ENCODE data around the gene KITLG.
"Not testable (repeated sequence)": the region's sequence is repeated elsewhere in the genome, so short reads cannot be mapped to it uniquely, and the experiment has no call there.

KITLG gene

DNA sequence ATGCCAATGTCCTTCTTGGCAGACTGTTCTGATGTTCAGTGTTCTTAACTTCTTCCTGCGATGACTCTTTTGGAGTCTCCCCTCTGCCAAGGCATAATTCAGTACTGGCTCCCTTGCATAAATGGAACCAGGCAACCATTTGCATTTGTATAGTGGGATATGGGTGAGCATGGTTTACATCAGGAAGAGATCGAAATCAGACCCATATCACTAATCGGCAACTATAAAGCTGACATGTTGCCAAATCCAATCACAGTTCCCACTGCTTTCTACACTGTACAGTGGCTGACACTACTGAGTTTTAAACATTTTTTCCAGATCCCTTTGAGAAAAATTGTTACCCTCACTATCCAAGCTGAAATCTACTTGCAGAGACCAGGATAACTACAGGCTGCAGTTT, 83.8 kb downstream of the KITLG start:
- no peak for DNase-seq (ENCODE audit: low read depth, low spot score)

DNA sequence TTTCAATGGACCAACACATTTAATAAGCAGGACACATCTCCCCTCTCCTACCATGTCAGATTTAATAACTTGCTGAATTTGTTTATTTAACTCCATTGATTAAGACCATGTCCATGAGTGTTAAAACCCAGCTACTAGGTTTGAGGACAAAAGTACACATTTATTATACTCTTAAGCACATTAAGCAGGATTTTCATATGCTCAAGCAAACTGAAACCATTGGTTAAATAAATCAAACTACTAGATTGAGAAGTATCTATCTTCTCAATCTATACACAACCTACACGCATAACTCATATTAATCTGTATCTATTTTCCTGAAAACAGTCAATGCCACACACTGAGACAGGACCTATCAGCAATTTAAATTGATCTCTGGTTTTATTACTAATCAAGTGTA, 85.2 kb downstream of the KITLG start:
- no peak for DNase-seq (ENCODE audit: low read depth, low spot score)

DNA sequence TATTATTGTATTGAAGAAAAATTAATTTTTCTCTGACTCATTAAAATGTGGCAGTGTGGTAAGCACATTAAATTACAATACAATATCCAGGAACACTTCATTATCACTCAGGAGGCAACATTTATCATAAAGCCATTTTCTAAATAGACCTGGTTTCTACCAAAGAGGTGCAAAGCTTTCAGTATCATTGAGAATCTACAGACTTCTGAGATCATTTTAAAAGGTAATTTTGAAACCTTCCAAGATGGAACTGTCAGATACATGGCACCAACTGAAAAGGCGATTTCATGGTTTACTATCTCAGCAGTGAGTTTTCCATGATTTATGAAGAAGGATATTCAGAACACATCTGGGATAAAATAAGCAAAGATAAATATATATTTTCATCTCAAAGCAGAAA, 85.8 kb downstream of the KITLG start:
- DNase-seq (ENCODE audit: low read depth, low spot score): no peak

DNA sequence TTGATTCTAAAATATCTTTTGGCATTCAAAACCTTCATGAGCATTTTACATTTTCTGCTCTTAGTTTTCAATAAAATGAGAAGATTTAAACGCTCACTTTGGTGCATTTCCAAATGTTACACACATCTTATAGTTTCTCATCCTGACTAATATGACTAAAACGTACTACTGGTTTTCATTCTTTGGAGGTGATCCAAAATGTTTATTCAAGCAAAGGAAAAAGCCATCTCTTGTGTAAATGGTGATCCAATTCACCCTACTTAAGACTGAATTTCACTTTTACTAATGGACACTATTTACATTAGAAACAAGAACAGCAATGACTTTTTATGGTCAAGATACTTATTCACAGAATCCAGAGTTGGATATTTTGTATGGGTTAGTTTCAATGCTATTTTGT, 86.6 kb downstream of the KITLG start:
- DNase-seq (ENCODE audit: low read depth, low spot score): peak; percentile 18

DNA sequence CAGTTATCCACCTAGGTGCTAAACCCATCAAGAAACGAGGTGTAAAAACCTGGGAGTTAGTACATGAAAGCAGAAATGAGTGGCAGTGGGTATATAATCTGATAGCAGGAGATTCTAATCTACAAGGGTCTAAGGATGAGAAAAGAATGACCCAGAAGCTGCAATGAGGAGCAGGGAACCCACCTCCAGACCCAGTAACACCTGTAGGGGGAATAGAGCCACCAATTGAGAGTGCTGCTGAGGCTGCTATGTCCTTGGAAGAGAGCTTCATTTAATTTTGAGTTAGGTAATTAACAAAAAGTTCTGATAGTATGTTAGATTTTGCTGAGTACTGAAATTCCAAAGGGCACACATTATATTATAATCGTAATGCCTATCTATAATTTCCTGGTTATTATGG, 89.8 kb downstream of the KITLG start:
- DNase-seq (ENCODE audit: low read depth, low spot score): no peak

DNA sequence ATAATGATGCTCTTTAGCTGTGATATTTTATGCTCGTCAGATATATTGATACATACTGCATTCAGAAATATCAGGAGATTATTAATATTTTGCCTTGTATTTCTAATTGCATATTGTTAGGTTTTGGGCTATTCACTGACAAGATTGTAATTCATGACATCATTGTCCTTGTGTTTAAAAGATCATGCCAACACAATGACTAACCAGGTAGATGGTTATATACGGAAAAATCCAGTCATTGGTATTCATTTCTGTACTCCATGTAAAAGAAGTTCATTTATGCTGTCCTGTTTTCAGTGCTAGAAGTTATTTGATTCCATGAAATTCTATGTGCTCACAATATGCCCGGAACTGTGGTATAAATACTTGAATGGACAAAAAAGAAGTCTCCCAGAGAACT, 107.5 kb downstream of the KITLG start:
- no peak for DNase-seq (ENCODE audit: low read depth, low spot score)

DNA sequence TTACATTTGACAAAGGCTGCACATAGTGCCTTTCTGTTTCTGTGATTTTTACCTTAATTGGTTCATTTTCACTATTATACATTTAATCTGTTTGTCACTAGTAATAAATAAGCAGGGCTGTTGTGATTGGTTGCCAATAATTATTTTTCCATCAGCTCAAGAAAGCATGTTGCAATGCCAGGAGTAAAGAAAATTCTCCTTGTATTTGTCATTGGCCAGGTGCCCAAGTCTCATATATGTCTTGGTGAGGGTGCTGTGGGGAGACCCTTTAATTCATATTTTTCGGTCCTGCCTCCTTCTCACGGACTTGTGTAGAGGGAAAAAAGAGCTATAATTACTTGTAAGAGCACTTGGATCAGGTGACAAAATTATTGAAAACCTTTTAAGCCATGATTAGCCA, 108.0 kb downstream of the KITLG start:
- no peak for DNase-seq (ENCODE audit: low read depth, low spot score)

DNA sequence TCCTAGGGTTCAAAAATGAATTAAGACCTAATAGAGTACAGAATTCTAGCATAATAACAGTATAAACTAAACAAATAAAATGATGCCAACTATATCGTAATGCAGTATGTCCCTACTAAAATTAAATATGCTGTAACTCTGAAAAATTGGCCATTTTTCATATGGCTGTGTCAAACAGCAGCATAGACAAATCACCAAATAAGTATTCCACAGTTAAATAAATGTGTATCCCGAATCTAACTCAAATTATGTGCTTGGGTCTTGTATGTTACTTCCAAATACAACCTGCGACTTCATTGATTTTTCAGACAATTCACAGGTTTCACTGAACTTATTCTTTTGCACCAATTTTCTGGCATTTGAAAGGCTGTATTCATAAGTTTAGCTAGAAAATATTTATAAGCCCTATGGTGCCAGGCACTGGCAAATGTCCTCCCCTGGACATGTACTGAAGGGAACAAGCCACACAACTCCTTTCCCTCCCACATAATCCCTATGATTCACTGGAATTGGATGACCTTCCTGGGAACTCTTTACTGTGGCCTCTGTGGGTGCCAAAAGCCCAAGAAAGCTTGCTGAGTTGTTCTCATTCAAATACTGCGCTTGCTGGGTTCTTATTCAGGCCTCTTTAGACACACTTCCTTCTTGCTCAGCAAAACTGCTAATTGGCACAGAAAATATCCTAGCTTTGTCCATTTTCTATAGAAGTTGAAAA, 108.8 kb downstream of the KITLG start:
- DNase-seq (ENCODE audit: low read depth, low spot score): no peak

DNA sequence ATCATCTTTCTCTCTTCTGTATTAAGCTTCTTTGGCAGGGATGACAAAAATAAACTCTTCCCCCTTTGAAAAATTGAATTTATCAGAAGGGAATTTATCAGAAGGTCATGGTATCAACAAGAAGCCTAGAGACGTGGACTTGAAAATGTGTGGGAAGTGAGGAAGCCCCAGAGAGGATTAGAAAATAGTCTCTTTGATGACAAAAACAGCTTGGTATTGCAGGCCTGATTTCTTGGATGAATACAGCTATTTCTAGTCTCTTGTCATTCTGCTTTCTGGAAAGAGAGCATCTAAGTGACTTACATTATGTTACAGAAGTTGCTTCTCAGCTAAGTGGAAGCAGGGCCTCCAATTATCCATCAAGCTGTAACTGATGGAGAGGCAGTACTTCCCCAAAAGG, 111.1 kb downstream of the KITLG start:
- no peak for DNase-seq (ENCODE audit: low read depth, low spot score)

DNA sequence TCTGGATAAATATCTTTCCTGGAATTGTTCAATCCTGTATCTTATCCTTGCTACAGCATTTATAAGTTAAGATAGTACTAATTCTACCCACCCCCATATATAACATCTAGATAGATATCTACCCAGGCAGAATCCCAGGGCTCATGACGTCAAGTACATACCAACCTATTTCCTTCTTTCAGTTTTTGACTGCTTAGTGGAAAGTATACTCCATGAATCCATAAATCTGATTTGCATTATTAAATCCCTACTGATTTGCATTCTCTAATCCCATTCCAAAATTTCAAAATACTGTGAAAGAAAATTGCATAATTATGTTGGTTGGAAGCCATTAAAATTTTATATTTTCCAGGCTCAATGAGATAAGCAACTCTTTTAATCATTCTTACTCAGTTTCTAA, 111.7 kb downstream of the KITLG start:
- no peak for DNase-seq (ENCODE audit: low read depth, low spot score)

DNA sequence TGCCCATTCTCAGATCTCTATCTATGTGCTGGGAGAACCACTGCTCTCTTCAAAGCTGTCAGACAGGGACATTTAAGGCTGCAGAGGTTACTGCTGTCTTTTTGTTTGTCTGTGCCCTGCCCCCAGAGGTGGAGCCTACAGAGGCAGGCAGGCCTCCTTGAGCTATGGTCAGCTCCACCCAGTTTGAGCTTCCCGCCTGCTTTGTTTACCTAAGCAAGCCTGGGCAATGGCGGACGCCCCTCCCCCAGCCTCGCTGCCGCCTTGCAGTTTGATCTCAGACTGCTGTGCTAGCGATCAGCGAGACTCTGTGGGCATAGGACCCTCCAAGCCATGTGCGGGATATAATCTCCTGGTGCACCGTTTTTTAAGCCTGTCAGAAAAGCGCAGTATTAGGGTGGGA, 113.6 kb downstream of the KITLG start:
- DNase-seq (ENCODE audit: low read depth, low spot score): not testable (repeated sequence)

DNA sequence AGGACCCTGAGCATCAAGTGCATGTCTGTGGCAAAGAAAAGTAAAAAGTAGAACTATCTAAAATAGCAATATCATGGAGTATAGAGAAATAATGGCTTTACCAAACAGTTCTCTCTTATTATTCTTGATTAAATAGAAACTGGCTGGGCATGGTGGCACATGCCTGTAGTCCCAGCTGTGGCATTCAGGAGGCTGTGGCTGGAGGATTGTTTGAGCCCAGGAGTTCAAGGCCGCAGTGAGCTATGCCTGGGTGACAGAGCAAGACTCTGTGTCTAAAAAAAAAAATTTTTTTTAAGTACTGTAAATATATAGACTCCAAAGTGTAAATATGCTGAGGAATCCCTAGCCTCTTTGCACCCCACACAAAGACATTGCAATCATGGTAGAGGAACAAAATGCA, 121.9 kb downstream of the KITLG start:
- no peak for DNase-seq (ENCODE audit: low read depth, low spot score)

DNA sequence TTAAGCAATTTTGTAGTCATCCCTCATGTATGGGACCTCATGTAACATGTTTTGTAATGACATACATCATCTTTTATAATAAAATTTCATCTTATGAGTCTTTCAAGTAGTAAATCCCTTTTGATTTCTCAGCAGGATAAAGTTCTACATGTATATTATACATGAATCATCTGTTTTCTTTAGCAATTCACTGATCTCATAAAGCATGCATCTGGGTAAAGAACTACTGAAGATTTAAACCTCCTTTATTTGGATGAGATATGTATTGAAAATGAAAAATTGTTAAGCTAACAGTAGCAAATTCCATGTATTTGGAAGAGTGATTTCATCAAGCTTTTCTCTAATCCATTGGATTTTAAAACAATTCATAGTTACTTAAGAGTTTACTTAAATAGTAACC, 126.9 kb downstream of the KITLG start:
- no peak for DNase-seq (ENCODE audit: low read depth, low spot score)

DNA sequence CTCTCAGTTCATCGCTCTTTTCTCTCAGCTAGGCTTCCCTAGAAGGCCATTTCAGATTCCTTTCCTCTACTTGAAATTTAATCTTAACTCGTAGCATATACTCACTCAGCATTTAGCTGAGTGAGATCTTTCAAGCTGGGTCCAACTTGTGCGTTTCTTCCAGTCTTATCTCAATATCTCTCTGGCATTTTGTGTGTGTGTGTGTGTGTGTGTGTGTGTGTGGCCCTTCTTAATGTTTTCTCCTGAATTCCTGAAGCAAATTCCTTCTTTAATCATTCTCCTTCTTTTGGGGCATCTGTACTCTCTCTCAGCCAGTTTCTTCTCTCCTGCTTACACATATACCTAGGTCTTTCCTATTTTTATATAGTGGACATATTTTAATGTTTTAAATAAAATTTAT, 129.1 kb downstream of the KITLG start:
- DNase-seq (ENCODE audit: low read depth, low spot score): no peak

DNA sequence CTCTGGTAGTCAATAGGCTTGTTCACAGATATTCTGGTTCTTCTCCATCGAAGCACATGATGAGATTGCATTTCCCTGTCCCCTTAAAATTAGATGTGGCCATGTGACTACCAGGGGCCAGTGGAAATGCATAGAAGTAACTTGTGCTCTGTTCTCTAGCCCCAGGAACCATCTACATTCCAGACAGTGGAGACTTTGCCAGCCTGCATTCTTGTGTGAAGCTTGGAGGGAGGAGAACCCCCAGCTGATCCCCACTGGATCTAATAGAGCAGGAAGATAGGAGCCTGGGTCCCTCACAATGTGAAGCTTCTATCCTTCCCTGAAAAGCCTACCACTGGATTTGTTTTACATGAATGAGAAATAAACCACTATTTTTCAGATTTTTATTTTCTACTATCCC, 130.1 kb downstream of the KITLG start:
- DNase-seq (ENCODE audit: low read depth, low spot score): no peak

DNA sequence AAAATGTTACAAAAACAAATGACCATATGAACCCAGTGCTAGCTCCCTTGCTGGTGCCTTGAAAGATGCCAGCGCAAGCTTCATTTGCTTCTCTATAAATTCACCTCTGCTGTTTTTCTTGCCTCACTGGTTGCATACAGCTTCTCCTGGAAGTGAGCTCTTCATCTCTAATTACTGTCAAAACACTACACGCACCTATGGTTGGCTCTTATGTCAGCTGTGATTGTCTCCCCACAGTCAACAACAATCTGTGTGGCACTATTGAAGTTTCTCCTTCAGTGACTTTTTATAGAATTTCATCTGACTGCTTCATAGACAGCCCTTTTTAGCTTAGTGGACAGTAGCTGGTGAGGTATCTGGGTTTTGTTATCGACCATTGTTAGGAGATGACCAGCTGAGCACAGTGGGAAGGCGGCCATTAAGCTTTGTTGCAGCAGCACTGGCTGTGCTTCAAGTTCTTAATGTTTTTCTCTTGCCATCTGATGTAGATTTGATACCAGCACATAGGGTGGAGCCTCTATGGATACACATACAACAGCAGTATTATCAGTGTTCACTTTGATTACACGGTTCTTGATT, 131.8 kb downstream of the KITLG start:
- no peak for DNase-seq (ENCODE audit: low read depth, low spot score)

DNA sequence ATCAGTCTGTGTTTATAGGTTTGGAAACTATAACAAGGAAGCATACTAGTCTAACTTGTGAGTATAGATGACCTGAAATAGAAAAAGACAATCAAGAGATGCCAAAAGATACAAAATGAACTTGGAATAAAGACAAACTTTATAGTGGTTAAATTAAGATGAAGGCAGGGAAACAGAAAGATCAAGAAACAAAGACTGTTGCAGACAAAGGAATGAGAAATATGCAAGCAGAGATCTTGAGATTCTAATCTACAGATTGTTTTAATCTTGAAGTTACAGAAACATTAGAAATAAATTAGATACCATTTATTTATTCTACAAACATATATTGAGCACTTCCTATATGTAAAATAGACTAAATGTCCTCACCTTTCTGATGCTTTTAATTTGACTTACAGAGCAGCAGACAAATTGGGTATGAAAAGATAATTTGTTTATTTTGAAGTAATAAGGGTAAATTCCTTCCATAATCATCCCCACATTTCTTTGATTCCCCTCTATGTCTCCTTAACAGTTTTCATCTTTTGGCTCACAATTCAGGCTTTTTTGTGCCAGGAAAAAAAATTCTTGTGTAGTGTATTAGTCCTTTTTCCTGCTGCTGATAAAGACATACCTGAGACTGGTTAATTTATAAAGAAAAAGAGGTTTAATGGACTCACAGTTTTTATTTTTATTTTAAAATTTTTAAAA, 134.4 kb downstream of the KITLG start:
- no peak for DNase-seq (ENCODE audit: low read depth, low spot score)

DNA sequence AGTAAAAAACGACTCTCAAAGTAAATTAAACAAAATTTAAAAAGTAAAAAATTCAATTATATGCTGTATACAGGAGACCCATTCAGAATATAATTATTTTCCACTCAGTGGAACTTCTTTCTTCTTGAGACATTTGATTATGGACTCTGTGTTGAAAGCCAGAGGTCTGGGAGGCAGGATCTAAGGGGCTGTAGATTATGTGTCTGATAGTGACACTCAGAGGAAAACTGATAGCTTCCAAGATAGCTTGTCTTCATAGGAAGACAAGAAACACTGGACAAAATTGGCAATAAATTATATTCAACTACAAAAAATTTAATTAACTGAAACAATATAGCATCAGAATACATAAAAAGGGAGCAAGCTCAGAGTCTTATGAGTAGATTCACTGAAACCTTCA, 135.8 kb downstream of the KITLG start:
- DNase-seq (ENCODE audit: low read depth, low spot score): no peak
